ENCODE measurements around the gene PIP4P1. TPM values are rescaled to one million over a fixed set of nuclear protein-coding genes. Genes with fewer than 3 reads are reported as not detected.

PIP4P1 gene
- total and polyA plus RNA-seq, 4 donors: 15.8 to 42.7 (median 26.8) TPM

- Histone ChIP-seq H3K36me3 (ENCODE audit: control insufficient read depth in 1 of 2, insufficient read depth in 2 of 2, low read length in 1 of 2) (peaks cover 0 to 3% of the 10 kb centered on the region in 2 donors), H3K4me1 (ENCODE audit: control insufficient read depth in 1 of 2, insufficient read depth in 2 of 2, low read length in 2 of 2) (peaks cover 3 to 7% of the 10 kb centered on the region in 2 donors), H3K9me3 (ENCODE audit: control insufficient read depth, low read length) (no peaks in the 10 kb centered on the region), H3K4me3 (ENCODE audit: low read length in 2 of 2) (peak overlapping the region; percentile 70 to 87), H3K27ac (ENCODE audit: low read depth in 1 of 2, low read length in 2 of 2) (peak overlapping the region in 1 of 2 donors; percentile 84), H3K27me3 (ENCODE audit: control insufficient read depth in 1 of 2, insufficient read depth in 2 of 2, low read length in 1 of 2) (no peaks in the 10 kb centered on the region)
- DNase-seq (no peak), ATAC-seq (ENCODE audit: low FRiP score) (no peak)
- 0% methylated on average over 7 of the region's 7 CpGs for WGBS, 2 donors
- intact Hi-C loops (cut with DNase I): loop anchor here (2.0 to 5.0 kb wide), 4 partner anchors 45 to 270 kb away; partner anchors contain the start of genes APEX1 (in 2 of the 2) and PARP2 (in 1 of the 2)
Observed at GRCh38 chr14:20412411-20412810, 48.8 kb downstream of the PIP4P1 start.

GRCh38 chr14:20409226-20409625 lies 52.0 kb downstream of the PIP4P1 start:
- 61 to 66% methylated on average over 2 of the region's 2 CpGs for WGBS, 2 donors
- Histone ChIP-seq H3K27me3 (ENCODE audit: control insufficient read depth in 1 of 2, insufficient read depth in 2 of 2, low read length in 1 of 2) (no peaks in the 10 kb centered on the region), H3K4me1 (ENCODE audit: control insufficient read depth in 1 of 2, insufficient read depth in 2 of 2, low read length in 2 of 2) (peaks cover 3 to 7% of the 10 kb centered on the region in 2 donors), H3K27ac (ENCODE audit: low read depth in 1 of 2, low read length in 2 of 2) (no peak overlapping the region), H3K9me3 (ENCODE audit: control insufficient read depth, low read length) (no peaks in the 10 kb centered on the region), H3K36me3 (ENCODE audit: control insufficient read depth in 1 of 2, insufficient read depth in 2 of 2, low read length in 1 of 2) (peaks cover 4 to 8% of the 10 kb centered on the region in 2 donors), H3K4me3 (ENCODE audit: low read length in 2 of 2) (no peak overlapping the region)
- ATAC-seq (ENCODE audit: low FRiP score) (no peak), DNase-seq (no peak)
- intact Hi-C loops (cut with DNase I): loop anchor here in 1 of 2 donors (5.0 kb wide), 1 partner anchor 62 kb away; no protein-coding TSS in a partner anchor

Other genes with a start within 250 kb of the PIP4P1 start
- not detected for gene OR11H6, start 237.7 kb downstream of the PIP4P1 start, total RNA-seq
- gene OR11H6, start 237.7 kb downstream of the PIP4P1 start, polyA plus RNA-seq: not detected
- not detected for gene OR11H7, start 232.5 kb downstream of the PIP4P1 start, total RNA-seq
- not detected for gene OR11H7, start 232.5 kb downstream of the PIP4P1 start, polyA plus RNA-seq
- gene OR11H4, start 222.1 kb downstream of the PIP4P1 start, total RNA-seq: not detected
- gene OR11H4, start 222.1 kb downstream of the PIP4P1 start, polyA plus RNA-seq: not detected
- 10 to 100 TPM; 12.0 to 15.4 TPM for gene TTC5, start 155.5 kb downstream of the PIP4P1 start, total RNA-seq
- gene TTC5, start 155.5 kb downstream of the PIP4P1 start, polyA plus RNA-seq: 1 to 10 TPM; 3.0 to 4.3 TPM
- gene CCNB1IP1, start 128.2 kb downstream of the PIP4P1 start, total RNA-seq: 10 to 100 TPM; 34.6 to 50.9 TPM
- gene CCNB1IP1, start 128.2 kb downstream of the PIP4P1 start, polyA plus RNA-seq: 10 to 100 TPM; 65.5 to 75.4 TPM
- 10 to 100 TPM; 13.4 to 19.5 TPM for gene PARP2, start 117.8 kb downstream of the PIP4P1 start, total RNA-seq
- 10 to 100 TPM; 13.4 to 21.4 TPM for gene PARP2, start 117.8 kb downstream of the PIP4P1 start, polyA plus RNA-seq
- 10 to 100 TPM; 49.0 to 62.4 TPM for gene TEP1, start 47.9 kb downstream of the PIP4P1 start, total RNA-seq
- 10 to 100 TPM; 10.3 to 28.2 TPM for gene TEP1, start 47.9 kb downstream of the PIP4P1 start, polyA plus RNA-seq
- 1 to 10 TPM in 1 of 2 donors, under 1 TPM in 1; 0.39 to 1.3 TPM for gene KLHL33, start 25.3 kb downstream of the PIP4P1 start, total RNA-seq
- gene KLHL33, start 25.3 kb downstream of the PIP4P1 start, polyA plus RNA-seq: under 1 TPM; 0.25 to 0.41 TPM
- gene OSGEP, start 6.6 kb downstream of the PIP4P1 start, total RNA-seq: 10 to 100 TPM; 27.5 to 40.0 TPM
- 10 to 100 TPM; 14.9 to 82.1 TPM for gene OSGEP, start 6.6 kb downstream of the PIP4P1 start, polyA plus RNA-seq
- 10 to 100 TPM; 51.1 to 66.0 TPM for gene APEX1, start 6.2 kb downstream of the PIP4P1 start, total RNA-seq
- 100 to 1,000 TPM in 1 of 2 donors, 10 to 100 TPM in 1; 84.8 to 122 TPM for gene APEX1, start 6.2 kb downstream of the PIP4P1 start, polyA plus RNA-seq
- gene PNP, start 8.0 kb upstream of the PIP4P1 start, total RNA-seq: 10 to 100 TPM; 46.2 to 54.1 TPM
- gene PNP, start 8.0 kb upstream of the PIP4P1 start, polyA plus RNA-seq: 10 to 100 TPM; 21.9 to 56.5 TPM
- under 1 TPM; 0.78 to 0.96 TPM for gene RNASE10, start 44.1 kb upstream of the PIP4P1 start, total RNA-seq
- gene RNASE10, start 44.1 kb upstream of the PIP4P1 start, polyA plus RNA-seq: not detected
- gene RNASE9, start 99.6 kb upstream of the PIP4P1 start, total RNA-seq: not detected
- gene RNASE9, start 99.6 kb upstream of the PIP4P1 start, polyA plus RNA-seq: not detected
- not detected for gene RNASE11, start 126.6 kb upstream of the PIP4P1 start, total RNA-seq
- gene RNASE11, start 126.6 kb upstream of the PIP4P1 start, polyA plus RNA-seq: not detected
- gene RNASE12, start 129.9 kb upstream of the PIP4P1 start, total RNA-seq: not detected
- not detected for gene RNASE12, start 129.9 kb upstream of the PIP4P1 start, polyA plus RNA-seq
- not detected for gene OR6S1, start 180.3 kb upstream of the PIP4P1 start, total RNA-seq
- not detected for gene OR6S1, start 180.3 kb upstream of the PIP4P1 start, polyA plus RNA-seq
- gene RNASE4, start 223.1 kb upstream of the PIP4P1 start, total RNA-seq: 10 to 100 TPM; 37.4 to 71.8 TPM
- gene RNASE4, start 223.1 kb upstream of the PIP4P1 start, polyA plus RNA-seq: 10 to 100 TPM; 39.3 to 85.1 TPM
- gene ANG, start 227.3 kb upstream of the PIP4P1 start, total RNA-seq: 10 to 100 TPM; 19.7 to 22.1 TPM
- gene ANG, start 227.3 kb upstream of the PIP4P1 start, polyA plus RNA-seq: 10 to 100 TPM; 20.8 to 30.3 TPM